Measurements from ENCODE around the gene SLC16A13.

The SLC16A13 gene

DNA sequence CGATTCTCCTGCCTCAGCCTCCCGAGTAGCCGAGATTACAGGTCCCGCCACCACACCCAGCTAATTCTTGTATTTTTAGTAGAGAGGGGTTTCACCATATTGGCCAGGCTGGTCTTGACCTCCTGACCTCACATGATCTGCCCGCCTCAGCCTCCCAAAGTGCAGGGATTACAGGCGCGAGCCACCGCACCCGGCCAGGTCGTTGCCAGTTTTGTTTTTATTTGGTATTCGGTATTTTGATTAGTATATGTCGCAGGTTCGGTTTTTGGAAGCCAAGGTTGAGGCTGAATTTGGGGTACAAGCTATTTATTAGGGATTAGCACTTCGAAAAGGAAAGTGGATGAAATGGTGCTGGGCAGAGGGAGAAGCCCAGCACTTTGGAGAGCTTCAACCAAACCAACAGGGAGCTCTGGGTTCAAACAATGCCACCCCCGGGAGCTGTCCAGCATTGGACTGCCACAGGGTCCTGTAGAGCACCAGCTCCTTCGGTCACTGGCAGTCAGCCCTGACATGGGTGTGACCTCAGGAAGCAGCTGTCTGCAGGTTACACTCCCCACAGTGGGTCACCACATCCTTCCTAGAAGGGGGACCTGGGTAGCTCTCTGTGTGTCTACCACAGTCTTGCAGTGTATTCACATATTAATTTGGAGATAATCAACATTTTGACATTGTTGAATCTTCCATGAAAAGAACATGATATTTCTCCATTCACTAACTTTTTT, 45.7 kb downstream of the SLC16A13 start:
- TF ChIP-seq TAF1 (IDR thresholded peaks at IDR 0.05; ENCODE audit: borderline replicate concordance, insufficient read depth, low read length): no peak
- TF ChIP-seq REST (IDR thresholded peaks at IDR 0.05; ENCODE audit: insufficient read depth in 1 of 2, low read depth in 2 of 2, low read length in 2 of 2): peak; percentile 88 to 92
- no peak for TF ChIP-seq FOXP2 (optimal IDR thresholded peaks at IDR 0.05; ENCODE audit: borderline replicate concordance, extremely low read depth, extremely low read length, insufficient read depth)

- TF ChIP-seq TAF1 (IDR thresholded peaks at IDR 0.05; ENCODE audit: borderline replicate concordance, insufficient read depth, low read length) (no peak), REST (IDR thresholded peaks at IDR 0.05; ENCODE audit: insufficient read depth in 1 of 2, low read depth in 2 of 2, low read length in 2 of 2) (no peak), FOXP2 (optimal IDR thresholded peaks at IDR 0.05; ENCODE audit: borderline replicate concordance, extremely low read depth, extremely low read length, insufficient read depth) (no peak), SIN3A (IDR thresholded peaks at IDR 0.05; ENCODE audit: borderline replicate concordance, insufficient read depth, low read length) (no peak), POLR2AphosphoS5 (IDR thresholded peaks at IDR 0.05; ENCODE audit: low read depth, low read length) (no peak)
Measured at GRCh38 chr17:7083592-7083991, 47.8 kb downstream of the SLC16A13 start.

DNA sequence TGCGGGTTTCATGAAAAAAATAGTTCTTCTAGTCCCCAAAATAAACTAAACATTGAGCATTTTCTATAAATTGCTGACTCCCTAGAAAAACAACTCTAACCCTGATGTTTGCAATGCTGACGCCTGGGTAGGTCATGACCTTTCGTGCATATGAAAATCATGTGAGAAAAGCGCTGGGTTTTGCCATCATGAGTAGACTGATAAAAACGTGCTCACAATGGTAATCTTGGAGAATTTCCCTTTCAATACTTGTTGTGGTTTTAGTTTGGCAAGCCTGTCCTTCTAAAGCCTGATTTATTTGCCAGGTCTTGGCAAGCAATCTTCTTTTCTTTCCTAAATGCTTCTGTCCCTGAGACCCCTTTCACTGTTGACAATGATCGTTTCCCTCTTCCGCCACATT, 48.3 kb downstream of the SLC16A13 start:
- TF ChIP-seq TAF1 (IDR thresholded peaks at IDR 0.05; ENCODE audit: borderline replicate concordance, insufficient read depth, low read length) (no peak), POLR2AphosphoS5 (IDR thresholded peaks at IDR 0.05; ENCODE audit: low read depth, low read length) (no peak), SIN3A (IDR thresholded peaks at IDR 0.05; ENCODE audit: borderline replicate concordance, insufficient read depth, low read length) (no peak), REST (IDR thresholded peaks at IDR 0.05; ENCODE audit: insufficient read depth in 1 of 2, low read depth in 2 of 2, low read length in 2 of 2) (no peak), FOXP2 (optimal IDR thresholded peaks at IDR 0.05; ENCODE audit: borderline replicate concordance, extremely low read depth, extremely low read length, insufficient read depth) (no peak)
